Measurements from ENCODE around the gene CCNC.
A peak's percentile ranks its signal among the peaks of the same experiment; 100 is the strongest.

Gene CCNC

DNA sequence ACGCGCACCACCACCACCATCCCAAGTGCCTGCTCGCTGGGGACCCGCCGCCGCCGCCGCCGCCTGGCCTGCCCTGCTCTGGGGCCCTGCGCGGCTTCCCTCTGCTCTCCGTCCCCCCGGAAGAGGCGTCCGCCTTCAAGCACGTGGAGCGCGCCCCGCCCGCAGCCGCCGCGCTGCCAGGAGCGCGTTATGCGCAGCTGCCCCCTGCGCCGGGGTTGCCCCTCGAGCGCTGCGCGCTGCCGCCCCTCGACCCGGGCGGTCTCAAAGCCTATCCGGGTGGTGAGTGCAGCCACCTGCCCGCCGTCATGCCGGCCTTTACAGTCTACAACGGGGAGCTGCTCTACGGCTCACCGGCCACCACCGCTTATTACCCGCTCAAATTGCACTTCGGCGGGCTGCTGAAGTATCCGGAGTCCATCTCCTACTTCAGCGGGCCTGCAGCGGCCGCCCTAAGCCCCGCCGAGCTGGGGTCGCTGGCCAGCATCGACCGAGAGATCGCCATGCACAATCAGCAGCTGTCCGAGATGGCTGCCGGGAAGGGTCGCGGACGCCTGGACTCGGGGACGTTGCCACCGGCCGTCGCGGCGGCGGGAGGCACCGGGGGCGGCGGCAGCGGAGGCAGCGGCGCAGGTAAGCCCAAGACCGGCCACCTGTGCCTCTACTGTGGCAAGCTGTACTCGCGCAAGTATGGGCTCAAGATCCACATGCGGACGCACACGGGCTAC is 45.4 kb upstream of the CCNC start:
- Histone ChIP-seq H3K4me2 (ENCODE audit: low read length) (no peak overlapping the region), H3K27ac (ENCODE audit: low read length) (no peak overlapping the region), H2AFZ (ENCODE audit: low read depth, low read length) (no peak overlapping the region)

DNA sequence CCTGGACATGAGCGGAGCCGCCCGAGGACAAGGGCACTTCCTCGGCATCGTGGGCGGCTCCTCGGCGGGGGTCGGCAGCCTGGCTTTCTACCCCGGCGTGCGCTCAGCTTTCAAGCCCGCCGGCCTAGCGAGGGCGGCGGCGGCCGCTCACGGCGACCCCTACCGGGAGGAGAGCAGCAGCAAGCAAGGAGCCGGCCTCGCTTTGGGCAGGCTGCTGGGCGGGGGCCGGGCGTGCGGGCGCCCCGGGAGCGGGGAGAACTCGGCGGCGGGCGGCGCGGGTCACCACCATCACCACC is 44.9 kb upstream of the CCNC start:
- Histone ChIP-seq H3K27ac (ENCODE audit: low read length) (no peak overlapping the region), H3K9me3 (ENCODE audit: insufficient read depth, low read length) (no peaks in the 10 kb centered on the region), H3K36me3 (replicated peaks; ENCODE audit: low read depth, low read length) (no peaks in the 10 kb centered on the region), H3K4me3 (ENCODE audit: low read length) (no peak overlapping the region), H3K79me2 (ENCODE audit: low read length) (no peaks in the 10 kb centered on the region), H3K4me1 (ENCODE audit: low read length) (peaks cover 18% of the 10 kb centered on the region), H2AFZ (ENCODE audit: low read depth, low read length) (no peak overlapping the region), H3K27me3 (ENCODE audit: low read depth, low read length) (no peaks in the 10 kb centered on the region), H4K20me1 (ENCODE audit: insufficient read depth, low read length) (no peaks in the 10 kb centered on the region), H3K9ac (ENCODE audit: low read length) (no peak overlapping the region), H3K4me2 (ENCODE audit: low read length) (no peak overlapping the region)
- TF ChIP-seq, protein P1, sequence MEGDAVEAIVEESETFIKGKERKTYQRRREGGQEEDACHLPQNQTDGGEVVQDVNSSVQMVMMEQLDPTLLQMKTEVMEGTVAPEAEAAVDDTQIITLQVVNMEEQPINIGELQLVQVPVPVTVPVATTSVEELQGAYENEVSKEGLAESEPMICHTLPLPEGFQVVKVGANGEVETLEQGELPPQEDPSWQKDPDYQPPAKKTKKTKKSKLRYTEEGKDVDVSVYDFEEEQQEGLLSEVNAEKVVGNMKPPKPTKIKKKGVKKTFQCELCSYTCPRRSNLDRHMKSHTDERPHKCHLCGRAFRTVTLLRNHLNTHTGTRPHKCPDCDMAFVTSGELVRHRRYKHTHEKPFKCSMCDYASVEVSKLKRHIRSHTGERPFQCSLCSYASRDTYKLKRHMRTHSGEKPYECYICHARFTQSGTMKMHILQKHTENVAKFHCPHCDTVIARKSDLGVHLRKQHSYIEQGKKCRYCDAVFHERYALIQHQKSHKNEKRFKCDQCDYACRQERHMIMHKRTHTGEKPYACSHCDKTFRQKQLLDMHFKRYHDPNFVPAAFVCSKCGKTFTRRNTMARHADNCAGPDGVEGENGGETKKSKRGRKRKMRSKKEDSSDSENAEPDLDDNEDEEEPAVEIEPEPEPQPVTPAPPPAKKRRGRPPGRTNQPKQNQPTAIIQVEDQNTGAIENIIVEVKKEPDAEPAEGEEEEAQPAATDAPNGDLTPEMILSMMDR (IDR thresholded peaks at IDR 0.05; ENCODE audit: low read depth, low read length), result no peak
- no peak for TF ChIP-seq EZH2phosphoT487 (IDR thresholded peaks at IDR 0.05; ENCODE audit: low read depth)

More for the DNA sequence above, 45.4 kb upstream of the CCNC start:
- Histone ChIP-seq H4K20me1 (ENCODE audit: insufficient read depth, low read length) (no peaks in the 10 kb centered on the region), H3K4me1 (ENCODE audit: low read length) (peaks cover 18% of the 10 kb centered on the region), H3K4me3 (ENCODE audit: low read length) (no peak overlapping the region), H3K36me3 (replicated peaks; ENCODE audit: low read depth, low read length) (no peaks in the 10 kb centered on the region), H3K79me2 (ENCODE audit: low read length) (no peaks in the 10 kb centered on the region), H3K9ac (ENCODE audit: low read length) (no peak overlapping the region), H3K9me3 (ENCODE audit: insufficient read depth, low read length) (no peaks in the 10 kb centered on the region), H3K27me3 (ENCODE audit: low read depth, low read length) (no peaks in the 10 kb centered on the region)
- TF ChIP-seq, protein P1 (IDR thresholded peaks at IDR 0.05; ENCODE audit: low read depth, low read length), result no peak
- TF ChIP-seq EZH2phosphoT487 (IDR thresholded peaks at IDR 0.05; ENCODE audit: low read depth), result no peak

DNA sequence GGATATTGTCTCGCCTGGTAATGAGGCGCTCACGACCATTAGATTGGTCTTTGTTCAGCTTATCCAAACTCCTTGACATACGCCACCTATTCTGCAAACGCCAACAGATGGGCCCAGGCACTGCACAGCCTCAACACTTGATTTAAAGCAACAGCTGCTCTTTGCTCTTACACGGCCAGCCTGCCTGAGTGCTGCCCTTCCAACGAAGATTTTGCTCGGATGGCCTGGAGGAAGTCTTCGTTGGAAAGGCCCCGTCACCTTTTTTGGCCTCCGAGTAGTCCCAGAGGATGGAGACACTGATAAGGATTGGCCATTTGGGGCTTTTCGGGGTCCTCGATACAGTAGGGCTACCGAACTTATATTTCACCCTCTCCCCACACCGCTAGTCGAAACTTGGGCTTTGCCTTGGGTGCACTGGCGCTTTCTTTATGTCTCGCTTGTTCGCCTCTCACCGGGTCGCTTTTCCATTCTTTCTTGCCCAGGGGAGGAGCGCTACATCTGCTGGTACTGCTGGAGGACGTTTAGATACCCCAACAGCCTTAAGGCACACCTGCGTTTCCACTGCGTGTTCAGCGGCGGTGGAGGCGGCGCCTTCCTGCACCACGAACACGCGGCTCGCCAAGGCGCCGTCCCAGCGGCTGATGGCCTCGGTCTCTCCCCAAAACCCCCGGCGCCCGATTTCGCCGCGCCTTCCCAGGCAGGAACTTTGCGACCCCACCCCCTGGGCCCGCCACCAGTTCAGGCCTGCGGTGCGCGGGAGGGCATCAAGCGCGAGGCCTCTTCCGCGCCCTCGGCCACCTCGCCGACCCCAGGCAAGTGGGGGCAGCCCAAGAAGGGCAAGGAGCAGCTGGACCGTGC is 44.3 kb upstream of the CCNC start:
- H3K27me3 ChIP-seq (ENCODE audit: low read depth, low read length), result no peaks in the 10 kb centered on the region
- H3K36me3 ChIP-seq (replicated peaks; ENCODE audit: low read depth, low read length), result no peaks in the 10 kb centered on the region
- H3K4me3 ChIP-seq (ENCODE audit: low read length), result no peak overlapping the region
- H3K79me2 ChIP-seq (ENCODE audit: low read length), result no peaks in the 10 kb centered on the region
- H3K9ac ChIP-seq (ENCODE audit: low read length), result no peak overlapping the region
- H3K4me2 ChIP-seq (ENCODE audit: low read length), result no peak overlapping the region
- H3K9me3 ChIP-seq (ENCODE audit: insufficient read depth, low read length), result no peaks in the 10 kb centered on the region
- H3K27ac ChIP-seq (ENCODE audit: low read length), result no peak overlapping the region
- peaks cover 18% of the 10 kb centered on the region for H3K4me1 ChIP-seq (ENCODE audit: low read length)
- no peak overlapping the region for H2AFZ ChIP-seq (ENCODE audit: low read depth, low read length)
- no peak for TF ChIP-seq EZH2phosphoT487 (IDR thresholded peaks at IDR 0.05; ENCODE audit: low read depth)
- TF ChIP-seq, protein P1 (IDR thresholded peaks at IDR 0.05; ENCODE audit: low read depth, low read length), result no peak
- no peaks in the 10 kb centered on the region for H4K20me1 ChIP-seq (ENCODE audit: insufficient read depth, low read length)

DNA sequence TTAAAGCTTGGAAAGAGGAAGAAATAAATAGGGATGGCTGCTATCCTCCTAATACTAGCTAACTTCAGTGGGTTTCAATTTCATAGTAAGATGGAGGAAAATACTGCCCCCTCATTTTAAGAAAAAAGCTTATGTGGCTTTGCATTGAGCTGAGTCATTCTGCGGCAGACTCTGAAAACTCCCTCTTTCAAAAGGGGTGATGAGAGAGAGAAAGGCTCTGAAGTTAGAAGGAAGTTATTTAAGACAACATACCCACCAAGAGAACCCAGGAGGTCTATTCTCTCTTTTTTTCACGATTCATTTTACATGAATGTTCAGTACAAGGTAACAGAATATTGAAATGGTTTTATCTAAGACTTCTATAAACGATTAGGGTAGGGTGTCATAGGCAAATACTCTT is 42.7 kb upstream of the CCNC start:
- H3K79me2 ChIP-seq (ENCODE audit: low read length), result no peaks in the 10 kb centered on the region
- no peaks in the 10 kb centered on the region for H3K36me3 ChIP-seq (replicated peaks; ENCODE audit: low read depth, low read length)
- peaks cover 18% of the 10 kb centered on the region for H3K4me1 ChIP-seq (ENCODE audit: low read length)
- no peak overlapping the region for H3K9ac ChIP-seq (ENCODE audit: low read length)
- H3K27me3 ChIP-seq (ENCODE audit: low read depth, low read length), result no peaks in the 10 kb centered on the region
- no peak for TF ChIP-seq EZH2phosphoT487 (IDR thresholded peaks at IDR 0.05; ENCODE audit: low read depth)
- 0 out of 2 replicates have a peak overlapping the region, but pooled peaks have one; percentile 17 for H2AFZ ChIP-seq (ENCODE audit: low read depth, low read length)
- H4K20me1 ChIP-seq (ENCODE audit: insufficient read depth, low read length), result no peaks in the 10 kb centered on the region
- H3K4me3 ChIP-seq (ENCODE audit: low read length), result no peak overlapping the region
- peak overlapping the region; percentile 54 for H3K4me2 ChIP-seq (ENCODE audit: low read length)
- H3K27ac ChIP-seq (ENCODE audit: low read length), result peak overlapping the region; percentile 55
- no peaks in the 10 kb centered on the region for H3K9me3 ChIP-seq (ENCODE audit: insufficient read depth, low read length)
